GM21367 (cell line): Measurements from ENCODE around the gene CNTN5.
"Not testable (repeated sequence)": the region's sequence is repeated elsewhere in the genome, so short reads cannot be mapped to it uniquely, and the experiment has no call there.

Experiments used
- ATAC-seq: cut with Tn5 transposase; IDR thresholded peaks from one replicate; pipeline ENCODE4 v1.9.1; 2021; ENCODE audit not compliant: unreplicated experiment

CNTN5 gene

GRCh38 chr11:99020352-99021225, at the start of gene CNTN5:
CNTN5 (plus strand) TSS chr11:99020949.
- no peak for ATAC-seq

GRCh38 chr11:98979205-98979604, 41.5 kb upstream of the CNTN5 start:
- ATAC-seq, result no peak

DNA sequence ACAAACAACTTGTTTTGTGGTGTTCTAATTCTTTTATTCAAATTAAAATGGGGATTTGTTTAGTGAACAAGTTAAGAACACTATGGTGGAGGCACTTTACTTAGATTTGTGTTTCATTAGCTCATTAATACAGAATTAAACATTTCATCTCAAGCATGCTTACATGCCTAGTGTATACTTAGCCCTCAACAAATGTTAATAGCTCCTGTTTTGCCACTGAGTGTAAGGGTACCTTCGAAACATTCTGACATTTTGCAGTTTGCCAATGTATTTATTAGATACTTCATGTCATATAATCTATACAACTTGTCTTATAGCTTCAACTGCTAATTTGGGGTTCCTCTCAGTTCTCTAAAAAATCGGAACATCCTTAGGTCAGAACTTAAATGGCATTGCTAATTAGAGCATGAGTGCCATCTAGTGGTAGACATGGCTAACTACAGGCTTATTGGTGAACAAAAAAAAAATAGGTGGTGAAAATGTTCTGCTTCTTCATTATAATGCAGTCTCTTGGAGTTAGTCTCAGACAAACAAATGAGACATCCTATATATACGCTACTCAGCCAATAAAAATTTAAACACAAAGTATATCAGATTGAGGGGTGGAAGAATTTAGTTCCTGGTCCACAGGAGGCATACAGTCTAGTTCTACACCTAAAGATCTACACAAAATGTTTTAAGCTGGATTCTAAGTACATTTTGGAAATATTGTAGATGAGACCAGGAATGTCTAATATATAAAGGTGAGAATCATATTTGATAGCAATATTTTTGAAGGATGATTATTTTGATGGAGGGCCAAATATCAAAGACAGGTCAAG, 4.9 kb upstream of the CNTN5 start:
- ATAC-seq, result peak; percentile 63

DNA sequence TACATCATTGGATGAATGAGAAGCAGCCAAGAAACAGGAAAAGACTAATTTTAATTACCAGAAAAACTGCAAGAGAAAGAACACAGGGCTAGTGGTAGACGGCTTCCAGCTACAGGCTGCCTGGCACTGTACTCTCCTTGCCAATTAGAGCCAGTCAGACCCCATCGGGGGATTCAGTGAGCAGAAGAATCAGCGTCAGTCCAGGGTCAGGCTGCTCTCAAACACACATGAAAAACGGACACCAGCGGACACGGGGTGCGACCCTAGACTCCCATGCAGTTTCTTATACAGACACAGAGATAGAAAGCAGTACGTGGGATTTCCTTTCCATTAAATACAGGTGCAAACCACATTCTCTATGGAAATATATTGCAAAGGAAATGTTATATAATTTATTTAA, 1.1 kb upstream of the CNTN5 start:
- no peak for ATAC-seq

GRCh38 chr11:99037057-99037456, 16.3 kb downstream of the CNTN5 start:
- ATAC-seq, result no peak

GRCh38 chr11:99063331-99063730, 42.6 kb downstream of the CNTN5 start:
- ATAC-seq, result no peak

DNA sequence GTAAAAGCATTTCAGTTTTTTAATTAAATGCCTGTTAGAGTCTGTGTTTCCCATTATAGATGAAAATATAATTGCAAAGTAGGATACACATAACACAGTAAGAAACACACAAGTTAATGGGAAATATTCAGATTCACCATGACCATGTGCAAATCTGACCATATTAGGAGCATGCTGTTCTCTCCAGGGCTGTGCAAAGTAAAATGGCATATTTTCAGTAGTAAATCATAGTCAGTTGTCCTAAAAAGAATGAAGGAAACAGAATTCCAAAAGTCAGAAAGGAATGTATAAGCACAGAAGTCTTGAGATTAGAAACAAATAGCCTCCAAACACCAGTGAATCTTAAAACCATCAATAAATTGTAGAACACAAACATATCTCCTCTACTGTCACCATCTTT, 44.4 kb downstream of the CNTN5 start:
- ATAC-seq, result no peak

DNA sequence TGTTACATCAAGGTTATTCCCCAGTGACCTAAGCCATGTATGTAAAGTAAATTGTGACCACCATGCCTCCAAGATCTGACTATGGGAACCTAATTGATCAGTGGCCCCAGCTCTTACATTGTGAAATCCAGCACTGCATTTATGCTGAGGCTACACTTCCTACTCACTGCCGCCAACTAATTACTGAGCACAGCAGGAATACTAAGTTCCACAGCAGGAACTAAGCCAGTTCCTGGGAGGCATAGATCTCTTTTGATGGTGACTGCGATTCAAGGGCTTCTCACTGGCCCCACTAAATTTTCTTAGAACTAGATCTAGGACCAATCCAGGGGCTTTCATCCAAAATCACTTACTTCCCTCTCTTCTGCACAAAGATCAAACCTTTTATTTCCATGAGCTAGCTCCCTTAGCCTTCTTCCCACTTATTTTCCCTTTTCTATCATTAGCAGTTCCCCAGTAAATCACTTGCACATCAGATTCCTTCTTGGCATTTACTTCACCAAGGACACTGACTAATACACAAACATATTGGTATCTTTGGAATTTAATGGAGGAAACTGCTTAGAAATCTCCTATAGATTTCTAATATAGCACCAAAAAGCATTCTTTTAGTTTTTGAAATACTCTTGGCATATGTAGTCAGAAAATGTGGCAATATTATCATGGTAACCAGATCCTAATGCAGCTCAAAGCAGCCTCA, 46.0 kb downstream of the CNTN5 start:
- no peak for ATAC-seq

DNA sequence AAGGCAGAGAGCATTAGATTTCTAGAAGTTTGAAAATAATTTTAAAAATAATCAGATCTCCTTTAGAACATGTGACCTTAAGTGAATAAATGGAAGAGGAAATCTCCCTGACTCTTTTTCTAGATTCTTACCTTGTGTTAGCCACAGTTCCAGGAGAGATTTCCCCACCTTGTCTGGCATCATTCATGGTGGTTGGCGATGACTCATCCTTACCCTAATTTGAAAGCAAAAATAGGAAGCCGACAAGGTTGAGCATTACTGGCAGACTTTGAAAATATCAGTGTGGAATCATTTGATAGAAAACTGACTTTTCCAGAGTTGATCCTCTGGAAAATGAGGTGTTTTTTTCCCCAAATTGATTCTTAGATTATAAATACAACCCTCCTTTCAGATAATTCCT, 48.1 kb downstream of the CNTN5 start:
- no peak for ATAC-seq

DNA sequence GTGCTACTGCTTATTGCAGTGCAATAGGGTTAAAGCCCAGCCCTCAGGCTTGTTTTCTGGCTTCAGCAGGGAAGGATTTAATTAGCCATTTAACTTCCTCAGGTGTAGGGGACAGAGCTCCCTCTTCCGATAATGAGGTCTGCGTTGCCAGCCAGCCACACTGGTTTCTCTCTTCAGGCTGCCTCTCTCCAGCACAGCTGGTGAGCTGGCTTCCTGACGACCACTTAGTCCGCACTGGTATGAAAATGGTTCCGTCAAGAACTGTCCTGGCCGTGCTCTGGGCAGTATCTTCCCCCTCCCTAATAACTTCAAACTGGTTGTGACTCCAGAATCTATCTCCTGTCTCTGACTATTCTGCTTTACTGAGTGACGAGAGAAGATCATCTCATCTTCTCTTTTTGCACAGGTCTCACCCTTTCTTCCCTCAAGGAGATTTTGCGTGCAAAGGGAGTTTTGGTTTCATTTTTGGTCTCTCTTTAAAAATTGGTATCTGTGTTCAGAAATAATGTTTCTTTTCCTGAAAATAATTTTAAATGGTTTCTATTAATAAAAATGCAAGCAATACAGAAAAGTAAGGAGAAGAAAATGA, 49.2 kb downstream of the CNTN5 start:
- peak; percentile 90 for ATAC-seq

GRCh38 chr11:99079576-99079975, 58.8 kb downstream of the CNTN5 start:
- no peak for ATAC-seq

DNA sequence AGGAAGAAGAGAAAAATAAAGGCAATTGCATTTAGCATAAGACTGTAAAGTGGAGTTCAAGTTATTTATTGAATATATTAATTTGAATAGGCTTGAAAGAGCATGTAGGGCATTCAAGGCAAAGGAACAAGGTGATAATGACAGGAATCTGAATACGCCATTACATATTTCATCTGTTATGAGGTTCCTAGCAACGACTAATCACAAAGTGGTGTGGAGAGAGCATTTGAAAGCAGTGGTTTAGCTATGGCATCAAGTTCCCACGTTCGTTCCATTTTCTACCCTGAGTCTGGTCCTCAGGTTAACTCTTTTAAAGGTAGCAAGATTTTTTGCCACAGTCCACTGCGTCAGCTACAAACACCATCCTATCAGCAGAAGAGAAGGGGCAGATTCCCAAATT, 59.4 kb downstream of the CNTN5 start:
- no peak for ATAC-seq

DNA sequence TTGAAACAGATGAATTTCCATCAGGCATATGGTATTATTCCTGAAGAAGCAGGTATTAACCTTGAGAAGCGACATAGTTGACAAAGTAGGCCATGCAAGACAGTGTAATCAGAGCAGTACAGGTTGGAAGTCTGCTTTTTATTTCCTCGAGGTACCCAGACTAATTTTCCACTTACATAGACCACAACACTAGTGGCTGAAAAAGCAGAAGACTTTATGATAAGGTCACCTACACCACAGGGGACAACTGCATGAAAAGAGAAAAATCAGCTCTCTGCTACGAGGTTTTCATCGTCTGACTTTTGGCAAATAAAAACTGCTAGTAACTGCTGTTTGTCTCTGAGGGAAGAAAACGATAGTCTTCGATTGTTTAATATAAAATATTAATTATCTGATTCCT, 77.5 kb downstream of the CNTN5 start:
- no peak for ATAC-seq

DNA sequence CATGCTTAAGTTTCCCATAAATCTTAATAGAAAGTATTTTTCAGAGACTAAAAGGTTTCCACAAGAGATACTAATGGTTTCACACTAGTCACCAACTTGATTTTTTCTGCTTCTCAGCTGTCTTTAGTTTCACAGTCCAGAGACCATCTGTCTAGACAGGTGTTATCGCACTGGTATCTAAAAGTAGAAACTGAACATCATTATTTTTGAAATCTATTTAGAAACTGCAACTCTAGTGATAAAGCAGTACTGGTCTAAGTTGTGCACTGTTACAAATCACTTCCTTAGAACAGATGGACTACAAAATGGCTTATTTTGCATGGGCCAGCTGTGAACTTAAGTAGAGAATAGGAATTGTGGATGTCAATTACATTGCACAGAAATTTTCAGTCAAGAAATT, 78.0 kb downstream of the CNTN5 start:
- ATAC-seq, result peak; percentile 61

GRCh38 chr11:99117603-99118002, 96.9 kb downstream of the CNTN5 start:
- ATAC-seq, result no peak

GRCh38 chr11:99133862-99134261, 113.1 kb downstream of the CNTN5 start:
- not testable (repeated sequence) for ATAC-seq

DNA sequence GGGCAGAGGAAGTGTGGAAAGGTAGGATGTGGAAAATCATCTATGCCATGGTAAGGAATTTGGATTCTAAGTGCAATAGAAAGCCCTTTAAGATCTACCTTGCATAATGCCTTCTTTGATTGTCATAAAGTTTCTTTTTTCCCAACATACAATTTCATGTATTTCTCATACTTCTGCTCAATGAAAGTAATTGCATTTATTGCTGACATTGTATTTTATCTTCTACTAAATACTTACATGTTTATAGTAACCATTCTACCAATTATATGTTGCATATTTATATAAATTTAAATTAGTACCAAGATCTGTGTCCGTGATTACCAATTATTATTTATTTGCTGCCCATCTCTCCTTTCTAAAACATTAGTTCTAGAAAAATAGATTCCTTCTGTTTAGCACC, 114.8 kb downstream of the CNTN5 start:
- ATAC-seq, result no peak

DNA sequence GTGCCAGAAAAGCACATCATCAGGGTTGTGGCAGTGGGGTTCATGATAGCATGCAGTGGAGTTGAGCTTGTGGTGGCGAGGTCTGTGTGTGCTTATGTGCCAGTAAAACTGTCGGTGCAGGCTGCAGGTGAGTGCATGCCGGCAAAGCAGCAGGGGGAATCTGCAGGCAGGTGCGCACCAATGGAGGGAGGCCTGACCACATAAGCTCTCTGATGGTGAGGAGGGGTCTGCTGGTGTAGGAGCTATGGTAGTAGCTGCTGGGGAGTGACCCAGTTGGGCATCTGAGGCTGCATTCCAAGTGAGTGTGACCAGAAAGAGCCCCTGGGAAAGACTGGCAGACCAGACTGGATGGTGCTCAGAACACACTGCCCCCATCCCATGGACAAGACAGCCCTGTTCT, 121.5 kb downstream of the CNTN5 start:
- ATAC-seq, result no peak

DNA sequence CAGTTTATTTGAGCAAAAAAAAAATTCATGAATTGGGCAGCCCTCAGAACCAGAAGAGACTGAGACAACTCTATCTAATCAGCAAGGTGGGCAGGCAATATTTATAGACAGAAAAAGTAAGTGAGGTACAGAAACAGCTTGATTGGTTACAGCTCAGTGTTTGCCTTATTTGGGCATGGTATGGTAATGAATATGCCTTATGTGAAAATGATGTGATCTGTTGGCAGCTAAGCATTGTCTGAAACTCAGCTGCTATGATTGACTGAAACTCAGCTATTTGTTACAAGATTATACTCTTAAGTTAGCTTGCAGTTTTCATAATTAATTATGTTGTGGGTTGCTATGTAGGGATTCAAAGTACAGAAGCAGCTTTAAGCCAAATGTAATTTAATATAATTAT, 127.6 kb downstream of the CNTN5 start:
- ATAC-seq, result no peak

DNA sequence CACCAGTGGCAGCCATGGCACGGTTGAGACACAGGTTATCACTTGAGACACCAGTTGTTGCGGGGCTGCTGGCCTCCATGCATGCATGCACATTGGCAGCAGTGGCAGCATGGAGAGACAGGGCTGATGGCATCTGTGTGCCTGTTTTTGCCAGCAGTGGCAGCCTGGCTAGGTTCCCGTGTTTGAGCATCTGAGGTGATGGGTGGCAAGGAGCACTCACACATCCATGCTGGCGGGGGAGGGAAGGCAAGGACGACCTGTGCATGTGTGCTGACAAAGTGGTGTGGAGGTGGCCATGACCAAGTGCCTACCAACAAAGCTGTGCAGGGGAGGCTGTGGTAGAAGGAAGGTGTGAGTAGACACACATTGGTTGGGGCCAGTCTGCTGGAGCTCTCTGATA, 133.5 kb downstream of the CNTN5 start:
- ATAC-seq, result no peak

GRCh38 chr11:99160447-99160846, 139.7 kb downstream of the CNTN5 start:
- ATAC-seq, result no peak
